Umbilical cord (tissue), 2 donors: ENCODE measurements around the gene MED13L. TPM values are rescaled to one million over a fixed set of nuclear protein-coding genes. Genes with fewer than 3 reads are reported as not detected.
"Not testable (repeated sequence)": the region's sequence is repeated elsewhere in the genome, so short reads cannot be mapped to it uniquely, and the experiment has no call there.

ENCODE experiments used
- DNase-seq: peaks from one replicate; pipeline ENCODE4 v3.0.0-alpha.2; 2015; ENCODE audit warnings: low spot score
- total RNA-seq: library from RNA; depleted of rRNA; stranded (reverse); fragments of >200 nt; gene quantifications from one replicate; pipeline ENCODE4 v1.2.3, GENCODE V29; 2014; ENCODE audit warnings: low replicate concordance; ENCODE audit not compliant: insufficient read depth

Gene MED13L
- total RNA-seq, 1 donor from 2014 or later = 285 TPM

- DNase-seq = no peak
Measured at GRCh38 chr12:116248433-116248832, 29.1 kb downstream of the MED13L start.

- peak; percentile 22 for DNase-seq
Measured at GRCh38 chr12:116247377-116247776, 30.1 kb downstream of the MED13L start.

DNA sequence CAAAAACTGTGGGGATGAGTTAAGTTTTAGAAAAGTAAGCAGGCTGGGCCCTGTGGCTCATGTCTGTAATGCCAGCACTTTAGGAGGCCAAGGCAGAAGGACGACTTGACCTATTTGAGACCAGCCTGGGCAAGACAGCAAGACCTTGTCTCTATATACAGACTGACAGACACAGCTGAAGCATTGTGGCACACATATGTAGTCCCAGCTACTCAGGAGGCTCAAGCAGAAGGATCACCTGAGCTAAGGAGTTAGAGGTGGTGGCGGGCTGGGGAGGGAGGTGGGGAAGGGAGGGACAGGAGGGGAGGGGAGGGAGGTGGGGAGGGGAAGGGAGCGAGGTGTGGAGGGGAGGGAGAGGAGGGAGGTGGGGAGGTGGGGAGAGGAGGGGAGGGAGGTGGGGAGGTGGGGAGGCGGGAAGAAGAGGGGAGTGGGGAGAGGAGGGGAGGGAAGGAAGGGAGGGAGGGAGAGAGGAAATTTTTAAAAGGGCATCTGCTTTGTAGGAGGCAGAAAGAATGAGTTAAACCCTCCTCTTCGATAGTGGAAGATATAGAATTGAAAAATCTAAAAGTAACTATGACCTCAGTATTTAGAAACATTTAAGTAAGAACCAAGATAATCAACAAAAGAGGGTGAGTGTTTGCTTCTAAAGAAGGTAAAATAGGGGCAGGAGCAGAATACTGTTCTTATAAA is 30.9 kb downstream of the MED13L start:
- no peak for DNase-seq

GRCh38 chr12:116245189-116245588 is 32.3 kb downstream of the MED13L start:
- no peak for DNase-seq

DNA sequence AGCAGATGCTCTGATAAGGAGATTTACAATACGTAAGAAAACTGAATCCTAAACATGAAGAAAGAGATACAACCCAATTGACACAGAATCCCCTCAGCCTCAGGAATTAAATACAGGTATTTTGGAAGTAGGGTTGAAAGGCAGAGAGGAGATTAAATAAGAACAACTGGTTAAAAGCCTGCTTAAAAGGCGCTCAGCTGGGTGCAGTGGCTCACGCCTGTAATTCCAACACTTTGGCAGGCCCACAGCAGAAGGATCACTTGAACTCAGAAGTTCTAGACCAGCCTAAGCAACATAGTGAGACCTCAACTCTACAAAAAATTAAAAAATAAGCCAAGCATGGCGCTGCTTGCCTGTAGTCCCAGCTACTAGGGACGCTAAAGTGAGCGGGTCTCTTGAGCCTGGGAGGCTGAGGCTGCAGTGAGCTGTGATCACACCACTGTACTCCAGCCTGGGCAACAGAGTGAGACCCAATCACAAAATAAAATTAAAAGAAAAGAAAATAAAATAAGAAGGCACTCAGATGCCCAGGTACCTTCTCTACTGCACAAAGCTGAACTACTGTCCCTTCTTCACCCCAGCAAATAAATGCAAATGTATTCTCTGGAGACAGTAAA is 32.9 kb downstream of the MED13L start:
- no peak for DNase-seq

DNA sequence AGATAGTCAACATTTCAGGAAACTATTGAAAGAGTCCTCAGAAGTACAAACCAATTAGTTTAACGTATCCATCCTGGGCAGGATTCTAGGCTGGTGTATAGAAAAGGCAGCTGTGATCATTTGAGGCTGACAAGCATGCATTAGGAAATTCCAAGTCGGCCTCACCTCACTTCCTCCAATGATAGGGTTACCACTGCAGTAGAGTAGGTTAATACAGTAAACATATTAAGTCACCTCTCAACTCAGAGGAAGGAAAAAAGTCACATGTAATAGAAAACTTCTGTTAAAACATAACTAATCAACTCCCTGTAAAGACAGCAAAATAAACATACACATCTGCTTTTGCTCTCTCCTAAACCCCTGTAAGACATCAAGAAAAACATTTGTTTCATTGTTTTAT is 33.5 kb downstream of the MED13L start:
- DNase-seq = no peak

DNA sequence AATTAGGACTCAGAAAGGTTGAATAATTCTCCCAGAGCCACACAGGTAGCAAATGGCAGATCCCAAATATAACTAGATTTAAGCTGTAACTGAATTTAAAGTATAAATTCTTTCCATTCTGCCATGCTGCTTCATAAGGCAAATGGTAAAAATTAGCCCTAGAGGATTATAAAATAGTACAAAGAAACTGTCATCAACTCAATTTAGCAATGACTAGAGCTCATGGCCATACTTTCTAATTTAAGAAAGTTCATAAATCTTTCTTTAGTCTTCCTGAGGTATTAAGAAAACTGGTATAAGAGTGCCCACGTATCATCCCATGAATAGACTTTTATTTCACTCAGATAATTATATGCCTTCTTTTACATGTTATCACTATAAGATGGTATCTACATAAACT is 34.8 kb downstream of the MED13L start:
- DNase-seq = no peak

DNA sequence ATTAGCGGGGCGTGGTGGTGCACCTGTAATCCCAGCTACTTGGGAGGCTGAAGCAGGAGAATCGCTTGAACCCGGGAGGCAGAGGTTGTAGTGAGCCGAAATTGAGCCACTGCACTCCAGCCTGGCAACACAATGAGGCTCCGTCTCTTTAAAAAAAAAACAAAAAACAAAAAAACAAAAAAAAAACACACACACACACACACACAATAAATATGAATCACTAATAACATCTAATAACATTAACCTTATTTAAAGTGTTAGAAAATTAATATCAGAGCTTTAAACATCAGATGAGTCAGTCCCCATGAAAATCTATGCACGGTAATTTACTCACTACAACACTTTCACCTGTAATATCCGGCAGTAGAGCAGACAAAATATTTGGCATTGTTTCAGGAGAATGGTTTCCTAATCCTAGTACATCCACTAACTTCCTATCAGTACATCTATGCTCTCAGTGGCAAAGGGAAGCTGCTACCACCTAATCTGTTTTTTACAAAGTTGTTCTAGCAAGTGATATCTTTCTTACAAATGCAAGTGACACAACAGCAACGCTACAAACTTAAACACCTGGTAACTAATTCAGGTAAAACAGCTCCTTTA is 36.2 kb downstream of the MED13L start:
- DNase-seq = no peak

GRCh38 chr12:116238570-116239119 is 38.8 kb downstream of the MED13L start:
- not testable (repeated sequence) for DNase-seq

DNA sequence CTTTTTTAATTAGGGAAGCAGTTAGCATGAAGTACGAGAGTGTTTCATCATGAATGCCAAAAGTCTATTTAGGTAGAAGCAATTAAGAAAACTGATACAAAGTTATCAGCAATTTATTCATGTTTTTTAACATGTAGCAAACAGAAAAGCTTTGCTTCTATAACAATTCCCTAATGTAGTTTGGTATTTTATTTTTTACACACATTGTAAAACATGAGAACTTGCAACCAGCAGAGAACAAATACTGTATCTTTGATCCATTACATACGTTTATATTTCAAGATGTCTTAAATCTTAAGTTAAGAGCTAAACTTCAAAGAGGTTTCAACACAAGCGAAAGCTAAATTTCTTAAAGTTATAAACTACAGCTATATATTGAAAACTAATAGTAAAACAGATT is 39.3 kb downstream of the MED13L start:
- DNase-seq = no peak

DNA sequence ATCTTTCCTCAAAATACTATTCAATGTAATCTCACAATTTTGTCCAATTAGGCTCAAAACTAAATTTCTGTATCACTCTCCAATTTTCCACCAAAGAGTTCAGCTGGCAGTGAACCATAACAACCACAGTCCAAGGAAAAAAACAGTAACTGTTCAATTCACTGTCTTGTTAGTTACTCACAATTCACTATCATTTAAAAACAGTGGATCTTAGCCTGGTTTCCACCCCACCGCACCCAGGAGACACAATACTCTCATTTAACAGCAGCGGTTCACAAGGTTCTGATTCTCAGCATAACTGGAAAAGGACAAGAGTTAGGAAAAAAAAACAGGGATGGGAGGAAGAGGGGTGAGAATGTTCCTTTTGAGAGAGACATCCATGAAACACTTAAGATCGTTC is 40.5 kb downstream of the MED13L start:
- no peak for DNase-seq

DNA sequence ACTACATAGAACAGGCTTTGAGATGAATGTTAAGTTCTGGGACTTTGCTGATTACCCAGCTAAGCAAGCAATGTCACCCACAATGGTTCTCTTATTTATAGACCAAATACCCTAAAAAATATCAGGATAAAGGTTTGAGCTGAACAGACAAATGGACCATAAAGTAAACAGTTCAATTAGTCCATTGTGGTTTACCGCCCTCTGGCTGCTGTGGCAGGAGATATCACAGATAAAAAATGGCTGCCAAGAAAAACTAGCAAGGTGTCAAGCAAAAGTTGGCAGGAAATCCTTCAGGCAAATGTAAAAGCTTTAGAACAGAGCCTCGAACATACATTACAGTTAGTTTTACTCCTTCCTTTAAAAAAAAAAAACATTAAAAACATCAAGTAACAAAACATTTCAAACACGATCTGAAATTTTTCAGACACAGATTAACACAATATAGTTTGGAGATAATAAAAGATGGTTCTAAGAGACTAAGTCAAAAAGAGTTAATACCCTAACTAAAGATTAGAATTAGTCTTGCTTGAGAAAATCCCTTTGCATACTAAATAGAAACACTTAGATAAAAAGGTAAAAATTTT is 41.3 kb downstream of the MED13L start:
- peak; percentile 56 for DNase-seq

GRCh38 chr12:116234148-116234547 is 43.3 kb downstream of the MED13L start:
- not testable (repeated sequence) for DNase-seq

GRCh38 chr12:116233669-116234068 is 43.8 kb downstream of the MED13L start:
- no peak for DNase-seq

DNA sequence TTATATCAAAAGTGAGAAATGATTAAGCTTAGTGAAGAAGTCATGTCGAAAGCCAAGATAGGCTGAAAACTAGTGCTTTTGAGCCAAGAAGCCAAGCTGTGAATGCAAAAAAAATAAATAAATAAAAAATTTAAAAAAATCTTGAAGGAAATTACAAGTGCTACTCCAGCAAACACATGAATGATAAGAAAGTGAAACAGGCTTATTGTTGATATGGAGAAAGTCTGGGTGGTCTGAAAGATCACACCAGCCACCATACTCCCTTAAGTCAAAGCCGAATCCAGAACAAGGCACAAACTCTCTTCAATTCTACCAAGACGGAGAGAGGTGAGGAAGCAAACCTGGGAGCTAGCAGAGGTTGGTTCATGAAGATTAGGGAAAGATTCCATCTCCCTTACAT is 49.7 kb downstream of the MED13L start:
- no peak for DNase-seq

- no peak for DNase-seq
Measured at GRCh38 chr12:116226026-116226425, 51.5 kb downstream of the MED13L start.

DNA sequence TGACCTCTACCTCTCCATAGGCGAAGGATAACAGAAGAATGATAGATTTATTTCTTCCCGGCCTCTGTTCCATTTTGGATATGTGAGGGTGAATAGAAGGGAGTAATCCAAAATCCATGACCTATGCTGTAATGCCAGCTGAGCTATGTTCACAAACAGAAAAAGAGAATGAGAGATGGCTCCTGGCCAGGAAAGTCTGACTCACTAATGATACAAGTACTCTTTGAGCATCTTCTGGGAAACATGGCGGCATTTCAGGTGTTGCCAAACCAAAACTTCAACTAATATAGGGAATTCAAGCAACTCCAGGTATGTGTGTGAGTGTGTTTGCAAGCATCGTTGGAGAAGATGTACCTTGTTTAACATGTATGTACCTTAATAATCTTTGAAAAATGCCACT is 55.1 kb downstream of the MED13L start:
- DNase-seq = peak; percentile 46

- no peak for DNase-seq
Measured at GRCh38 chr12:116220756-116221155, 56.7 kb downstream of the MED13L start.

GRCh38 chr12:116217045-116217735 is 60.3 kb downstream of the MED13L start:
- no peak for DNase-seq

DNA sequence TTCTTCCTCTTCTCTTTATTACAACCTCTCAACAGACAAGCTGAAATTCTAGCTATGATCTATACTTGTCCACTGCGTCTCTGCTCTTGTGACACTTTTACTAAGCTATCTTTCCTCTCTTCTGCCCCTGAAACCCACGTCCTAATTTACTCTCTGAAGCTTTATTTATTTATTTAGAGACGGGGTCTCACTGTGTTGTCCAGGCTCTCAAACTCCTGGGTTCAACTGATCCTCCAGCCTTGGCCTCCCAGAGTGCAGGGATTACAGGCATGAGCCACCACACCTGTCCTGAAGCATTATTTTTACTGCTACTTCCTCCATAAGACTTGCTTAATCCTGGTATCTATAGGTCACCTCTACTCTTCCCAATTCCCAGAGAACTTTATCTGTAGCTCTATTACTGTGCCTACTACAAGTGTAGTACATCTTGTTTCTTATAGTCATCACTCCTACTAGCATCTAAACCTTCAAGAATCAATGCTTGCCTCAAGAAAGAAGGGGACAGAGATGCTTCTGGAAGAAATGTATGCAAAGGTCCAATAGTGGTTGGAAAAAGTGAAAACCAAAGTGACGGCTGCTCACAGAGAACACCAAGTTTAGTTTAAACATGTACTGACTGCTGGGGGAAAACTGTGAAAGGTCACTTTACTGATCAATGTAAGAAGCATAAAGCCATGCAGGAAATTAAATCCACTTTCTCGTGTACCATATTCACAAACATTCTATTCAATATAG is 61.3 kb downstream of the MED13L start:
- no peak for DNase-seq

- DNase-seq = no peak
Measured at GRCh38 chr12:116215023-116215422, 62.5 kb downstream of the MED13L start.
